ENCODE measurements around the gene CDK16. TPM values are rescaled to one million over a fixed set of nuclear protein-coding genes. Genes with fewer than 3 reads are reported as not detected.

CDK16 gene
- total RNA-seq, 1 experiment from 2014 or later = 105 TPM

- Histone ChIP-seq H3K4me3 (no peak overlapping the region), H3K4me1 (replicated peaks) (no peaks in the 10 kb centered on the region), H3K27me3 (replicated peaks) (no peaks in the 10 kb centered on the region), H3K27ac (no peak overlapping the region), H3K9me3 (replicated peaks) (no peaks in the 10 kb centered on the region), H3K36me3 (peaks cover 30% of the 10 kb centered on the region)
- no peak for DNase-seq (ENCODE audit: low read depth in 1 of 2, low spot score in 2 of 2)
Observed at GRCh38 chrX:47178337-47178736, 40.1 kb upstream of the CDK16 start.

DNA sequence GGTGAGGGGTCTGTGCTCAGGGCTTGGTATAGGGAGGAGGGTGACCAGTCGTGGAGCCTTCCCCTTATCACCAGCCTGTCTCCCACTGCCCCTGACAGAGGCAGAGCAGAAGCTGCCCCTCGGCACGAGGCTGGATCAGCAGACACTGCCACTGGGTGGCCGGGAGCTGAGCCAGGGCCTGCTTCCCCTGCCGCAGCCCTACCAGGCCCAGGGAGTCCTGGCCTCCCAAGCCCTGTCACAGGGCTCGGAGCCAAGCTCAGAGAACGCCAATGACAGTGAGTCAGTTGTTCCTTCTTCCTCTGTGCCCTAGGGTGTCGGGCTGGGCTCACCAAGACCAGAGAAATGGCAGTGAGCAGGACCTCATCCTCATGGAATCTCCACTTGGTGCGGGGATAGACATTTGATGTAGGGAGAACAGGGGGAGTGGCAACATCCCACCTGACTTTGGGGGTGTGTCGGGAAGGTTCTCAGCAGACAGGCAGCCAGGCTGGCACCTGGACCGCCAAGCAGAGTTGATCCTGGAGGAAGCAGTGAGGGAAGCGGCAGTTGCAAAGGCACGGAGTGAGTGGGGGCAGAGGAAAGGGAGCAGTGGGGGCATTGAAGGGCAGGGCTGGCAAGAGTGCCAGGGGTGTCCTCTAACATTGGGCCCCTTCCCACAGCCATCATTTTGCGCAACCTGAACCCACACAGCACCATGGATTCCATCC, 39.1 kb upstream of the CDK16 start:
- peaks cover 29% of the 10 kb centered on the region for H3K36me3 ChIP-seq
- H3K4me1 ChIP-seq (replicated peaks) = no peaks in the 10 kb centered on the region
- no peaks in the 10 kb centered on the region for H3K27me3 ChIP-seq (replicated peaks)
- DNase-seq (ENCODE audit: low read depth in 1 of 2, low spot score in 2 of 2) = no peak
- no peak overlapping the region for H3K27ac ChIP-seq
- H3K4me3 ChIP-seq = no peak overlapping the region
- no peaks in the 10 kb centered on the region for H3K9me3 ChIP-seq (replicated peaks)

DNA sequence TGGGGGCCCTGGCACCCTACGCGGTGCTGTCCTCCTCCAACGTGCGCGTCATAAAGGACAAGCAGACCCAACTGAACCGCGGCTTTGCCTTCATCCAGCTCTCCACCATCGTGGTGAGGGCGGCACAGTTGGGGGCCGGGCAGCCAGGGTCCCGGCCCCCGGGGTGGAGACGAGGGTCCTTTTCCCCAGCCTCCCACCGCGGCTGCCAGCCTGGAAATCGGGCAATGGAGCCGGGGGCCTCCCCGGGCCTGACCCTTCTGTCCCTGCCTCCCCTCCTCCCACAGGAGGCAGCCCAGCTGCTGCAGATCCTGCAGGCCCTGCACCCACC, 38.6 kb upstream of the CDK16 start:
- DNase-seq (ENCODE audit: low read depth in 1 of 2, low spot score in 2 of 2) = no peak
- Histone ChIP-seq H3K9me3 (replicated peaks) (no peaks in the 10 kb centered on the region), H3K4me3 (no peak overlapping the region), H3K27me3 (replicated peaks) (no peaks in the 10 kb centered on the region), H3K27ac (no peak overlapping the region), H3K4me1 (replicated peaks) (no peaks in the 10 kb centered on the region), H3K36me3 (peaks cover 30% of the 10 kb centered on the region)

- H3K27me3 ChIP-seq (replicated peaks) = no peaks in the 10 kb centered on the region
- no peaks in the 10 kb centered on the region for H3K9me3 ChIP-seq (replicated peaks)
- H3K36me3 ChIP-seq = peaks cover 34% of the 10 kb centered on the region
- H3K4me3 ChIP-seq = no peak overlapping the region
- H3K27ac ChIP-seq = no peak overlapping the region
- H3K4me1 ChIP-seq (replicated peaks) = no peaks in the 10 kb centered on the region
- DNase-seq (ENCODE audit: low read depth in 1 of 2, low spot score in 2 of 2) = no peak
Observed at GRCh38 chrX:47180346-47180745, 38.1 kb upstream of the CDK16 start.

DNA sequence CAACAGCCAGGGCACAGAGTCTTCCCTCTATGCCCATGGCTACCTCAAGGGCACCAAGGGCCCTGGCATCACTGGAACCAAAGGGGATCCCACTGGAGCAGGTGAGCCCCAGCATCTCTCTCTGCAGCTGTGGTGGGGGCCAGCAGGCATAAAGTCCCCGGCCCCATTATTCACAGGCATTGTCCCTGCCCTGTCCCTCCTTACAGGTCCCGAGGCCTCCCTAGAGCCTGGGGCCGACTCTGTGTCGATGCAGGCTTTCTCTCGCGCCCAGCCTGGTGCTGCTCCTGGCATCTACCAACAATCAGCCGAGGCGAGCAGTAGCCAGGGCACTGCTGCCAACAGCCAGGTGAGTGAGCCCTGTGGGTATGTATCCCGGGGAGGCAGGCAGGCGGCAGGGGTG, 37.2 kb upstream of the CDK16 start:
- H3K36me3 ChIP-seq = peaks cover 40% of the 10 kb centered on the region
- H3K27me3 ChIP-seq (replicated peaks) = no peaks in the 10 kb centered on the region
- no peaks in the 10 kb centered on the region for H3K9me3 ChIP-seq (replicated peaks)
- DNase-seq (ENCODE audit: low read depth in 1 of 2, low spot score in 2 of 2) = no peak
- H3K27ac ChIP-seq = no peak overlapping the region
- no peaks in the 10 kb centered on the region for H3K4me1 ChIP-seq (replicated peaks)
- no peak overlapping the region for H3K4me3 ChIP-seq

- H3K27me3 ChIP-seq (replicated peaks) = no peaks in the 10 kb centered on the region
- no peak overlapping the region for H3K27ac ChIP-seq
- H3K9me3 ChIP-seq (replicated peaks) = no peaks in the 10 kb centered on the region
- no peaks in the 10 kb centered on the region for H3K4me1 ChIP-seq (replicated peaks)
- H3K4me3 ChIP-seq = no peak overlapping the region
- H3K36me3 ChIP-seq = peaks cover 39% of the 10 kb centered on the region
- no peak for DNase-seq (ENCODE audit: low read depth in 1 of 2, low spot score in 2 of 2)
Observed at GRCh38 chrX:47182106-47182700, 36.3 kb upstream of the CDK16 start.

- no peaks in the 10 kb centered on the region for H3K27me3 ChIP-seq (replicated peaks)
- DNase-seq (ENCODE audit: low read depth in 1 of 2, low spot score in 2 of 2) = no peak
- H3K9me3 ChIP-seq (replicated peaks) = no peaks in the 10 kb centered on the region
- no peak overlapping the region for H3K27ac ChIP-seq
- H3K36me3 ChIP-seq = peaks cover 32% of the 10 kb centered on the region
- H3K4me3 ChIP-seq = no peak overlapping the region
- no peaks in the 10 kb centered on the region for H3K4me1 ChIP-seq (replicated peaks)
Observed at GRCh38 chrX:47184486-47184885, 34.0 kb upstream of the CDK16 start.

DNA sequence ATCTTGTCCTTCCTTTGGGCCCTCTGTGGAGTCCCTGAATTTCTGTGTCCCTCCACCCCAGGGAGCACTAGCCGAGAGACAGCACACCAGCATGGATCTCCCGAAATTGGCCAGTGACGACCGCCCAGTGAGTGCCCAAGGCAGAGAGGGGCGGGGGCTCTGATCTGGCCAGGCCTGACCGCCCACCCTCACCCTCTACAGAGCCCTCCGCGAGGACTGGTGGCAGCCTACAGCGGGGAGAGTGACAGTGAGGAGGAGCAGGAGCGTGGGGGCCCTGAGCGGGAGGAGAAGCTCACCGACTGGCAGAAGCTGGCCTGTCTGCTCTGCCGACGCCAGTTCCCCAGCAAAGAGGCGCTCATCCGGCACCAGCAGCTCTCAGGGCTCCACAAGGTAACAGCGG, 33.2 kb upstream of the CDK16 start:
- no peak for DNase-seq (ENCODE audit: low read depth in 1 of 2, low spot score in 2 of 2)
- no peaks in the 10 kb centered on the region for H3K9me3 ChIP-seq (replicated peaks)
- H3K4me1 ChIP-seq (replicated peaks) = no peaks in the 10 kb centered on the region
- H3K36me3 ChIP-seq = peaks cover 27% of the 10 kb centered on the region
- H3K27me3 ChIP-seq (replicated peaks) = no peaks in the 10 kb centered on the region
- no peak overlapping the region for H3K4me3 ChIP-seq
- no peak overlapping the region for H3K27ac ChIP-seq

DNA sequence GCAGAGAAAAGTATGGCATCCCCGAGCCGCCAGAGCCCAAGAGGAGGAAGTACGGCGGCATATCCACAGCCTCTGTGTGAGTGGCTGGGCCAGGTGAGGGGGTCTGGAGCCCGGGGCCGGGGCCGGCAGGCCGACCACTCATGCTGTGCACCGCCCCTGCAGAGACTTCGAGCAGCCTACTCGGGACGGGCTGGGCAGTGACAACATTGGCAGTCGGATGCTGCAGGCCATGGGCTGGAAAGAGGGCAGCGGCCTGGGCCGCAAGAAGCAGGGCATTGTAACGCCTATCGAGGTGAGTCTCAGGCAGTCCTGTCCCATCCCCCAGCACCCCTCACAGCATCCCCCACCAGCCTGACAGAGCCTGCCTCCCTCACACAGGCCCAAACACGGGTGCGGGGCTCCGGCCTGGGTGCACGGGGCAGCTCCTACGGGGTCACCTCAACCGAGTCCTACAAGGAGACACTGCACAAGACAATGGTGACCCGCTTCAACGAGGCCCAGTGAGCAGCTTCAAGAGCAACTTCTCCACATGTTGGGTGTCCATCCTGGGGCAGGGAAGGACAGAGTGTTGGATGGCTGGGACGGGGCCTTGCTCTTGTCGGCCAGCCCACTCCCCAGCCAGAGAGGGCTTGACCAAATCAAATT, 32.3 kb upstream of the CDK16 start:
- Histone ChIP-seq H3K4me1 (replicated peaks) (no peaks in the 10 kb centered on the region), H3K4me3 (no peak overlapping the region), H3K36me3 (peaks cover 26% of the 10 kb centered on the region), H3K27ac (no peak overlapping the region), H3K27me3 (replicated peaks) (no peaks in the 10 kb centered on the region), H3K9me3 (replicated peaks) (no peaks in the 10 kb centered on the region)
- no peak for DNase-seq (ENCODE audit: low read depth in 1 of 2, low spot score in 2 of 2)

GRCh38 chrX:47187106-47187677, 31.3 kb upstream of the CDK16 start:
- H3K27ac ChIP-seq = no peak overlapping the region
- no peak for DNase-seq (ENCODE audit: low read depth in 1 of 2, low spot score in 2 of 2)

GRCh38 chrX:47189906-47190305, 28.6 kb upstream of the CDK16 start:
- Histone ChIP-seq H3K4me3 (no peak overlapping the region), H3K4me1 (replicated peaks) (peaks cover 9% of the 10 kb centered on the region), H3K36me3 (peaks cover 21% of the 10 kb centered on the region), H3K27ac (no peak overlapping the region), H3K9me3 (replicated peaks) (no peaks in the 10 kb centered on the region), H3K27me3 (replicated peaks) (no peaks in the 10 kb centered on the region)
- no peak for DNase-seq (ENCODE audit: low read depth in 1 of 2, low spot score in 2 of 2)

More at GRCh38 chrX:47187106-47187677, 31.3 kb upstream of the CDK16 start:
- Histone ChIP-seq H3K4me1 (replicated peaks) (peaks cover 3% of the 10 kb centered on the region; the same call in 1 of the 2 replicates), H3K36me3 (peaks cover 18% of the 10 kb centered on the region), H3K4me3 (no peak overlapping the region), H3K9me3 (replicated peaks) (no peaks in the 10 kb centered on the region), H3K27me3 (replicated peaks) (no peaks in the 10 kb centered on the region)

DNA sequence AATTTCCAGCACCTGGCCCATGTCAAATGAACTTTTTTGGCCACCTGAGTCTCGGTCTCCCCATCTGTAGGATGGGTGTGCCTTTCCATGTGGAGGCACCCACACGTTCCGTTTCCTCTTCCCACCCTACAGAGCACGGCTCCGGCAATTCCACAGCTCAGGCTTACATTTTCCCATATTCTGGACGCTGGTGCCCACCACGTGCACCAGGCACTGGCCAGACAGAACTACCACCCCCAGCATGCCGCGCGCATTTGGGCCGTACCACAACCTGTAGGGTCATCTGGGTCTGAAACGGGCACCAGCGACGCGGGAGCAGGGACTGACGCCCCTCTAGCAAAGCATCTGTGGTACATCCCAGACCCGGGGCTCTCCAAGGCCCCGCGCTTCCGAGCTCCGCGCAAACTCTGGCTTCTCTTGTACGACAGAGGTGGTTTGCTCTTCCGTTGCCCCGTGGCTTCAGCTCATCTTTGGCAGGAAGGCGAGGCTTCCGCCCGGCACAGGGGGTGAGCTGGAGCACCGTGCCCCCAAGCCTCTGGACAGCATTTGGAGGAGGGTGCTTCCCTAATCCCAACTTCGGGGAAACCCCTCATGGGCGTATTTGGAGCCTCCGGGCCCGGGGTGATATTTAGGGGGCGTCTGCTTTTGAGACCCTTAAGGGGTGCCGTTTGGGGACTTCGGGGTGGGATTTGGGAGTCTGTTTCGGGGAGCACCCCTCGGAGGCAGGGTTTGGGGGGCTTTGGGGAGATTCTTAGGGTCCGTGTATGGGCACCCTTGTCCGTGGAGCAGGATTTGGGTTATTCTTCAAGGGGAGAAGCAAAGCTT, 27.8 kb upstream of the CDK16 start:
- Histone ChIP-seq H3K27me3 (replicated peaks) (no peaks in the 10 kb centered on the region), H3K36me3 (peaks cover 18% of the 10 kb centered on the region), H3K27ac (peak overlapping the region; percentile 12; the same call in 1 of the 2 replicates), H3K4me1 (replicated peaks) (peaks cover 12% of the 10 kb centered on the region), H3K4me3 (peak overlapping the region; percentile 50), H3K9me3 (replicated peaks) (no peaks in the 10 kb centered on the region)
- peak; percentile 74 to 91 for DNase-seq (ENCODE audit: low read depth in 1 of 2, low spot score in 2 of 2)

DNA sequence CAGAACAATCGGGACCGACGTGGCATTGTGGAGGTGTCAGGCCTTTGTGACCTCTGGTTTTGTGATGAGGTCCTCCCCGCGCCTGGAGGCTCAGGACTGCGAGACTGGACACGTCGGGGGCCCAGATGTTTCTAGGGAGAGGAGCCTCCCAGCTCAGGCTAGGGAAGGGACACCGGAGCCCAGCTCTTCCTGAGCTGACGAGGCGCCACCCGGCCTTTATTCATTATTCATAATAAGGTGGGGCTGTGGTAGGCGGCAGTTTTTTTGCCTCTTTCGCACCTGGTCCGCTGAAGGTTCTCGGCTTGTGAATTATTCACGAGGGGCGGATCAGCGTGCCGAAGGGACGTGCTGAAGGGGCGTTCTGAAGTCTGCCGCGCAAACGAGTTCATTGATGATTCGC, 27.1 kb upstream of the CDK16 start:
- H3K27ac ChIP-seq = no peak overlapping the region
- H3K36me3 ChIP-seq = peaks cover 18% of the 10 kb centered on the region
- DNase-seq (ENCODE audit: low read depth in 1 of 2, low spot score in 2 of 2) = peak in 1 of 2 experiments; percentile 15

More for the DNA sequence above, 27.1 kb upstream of the CDK16 start:
- Histone ChIP-seq H3K4me1 (replicated peaks) (peaks cover 15% of the 10 kb centered on the region), H3K27me3 (replicated peaks) (no peaks in the 10 kb centered on the region), H3K4me3 (peak overlapping the region; percentile 50), H3K9me3 (replicated peaks) (no peaks in the 10 kb centered on the region)
